Smooth muscle cell (in vitro differentiated cells): ENCODE measurements around the gene ADAM15. TPM values are rescaled to one million over a fixed set of nuclear protein-coding genes. Genes with fewer than 3 reads are reported as not detected.

Experiments
- DNase-seq: peaks from one replicate; lab custom pipeline; 2025; ENCODE audit not compliant: unreplicated experiment; lab: John Stamatoyannopoulos, UW
- H2AFZ ChIP-seq: fragments of 200-600 bp; sonication (generic); 2 replicates; pipeline ENCODE4 v1.6.0; 2016; ENCODE audit warnings: antibody characterized with exemption, low read depth, mild to moderate bottlenecking
- H3F3A ChIP-seq: fragments of 200-600 bp; sonication (generic); 2 replicates; pipeline ENCODE4 v1.6.0; 2017; ENCODE audit warnings: antibody characterized with exemption, low read depth
- H3K27ac ChIP-seq: fragments of 200-600 bp; sonication (generic); 2 replicates; pipeline ENCODE4 v1.5.1; 2016; ENCODE audit warnings: low read depth, mild to moderate bottlenecking
- H3K27me3 ChIP-seq: fragments of 200-600 bp; sonication (generic); 2 replicates; pipeline ENCODE4 v1.6.1; 2016; ENCODE audit warnings: low read depth, mild to moderate bottlenecking
- H3K36me3 ChIP-seq: fragments of 200-600 bp; sonication (generic); 2 replicates; pipeline ENCODE4 v1.5.1; 2016; ENCODE audit warnings: low read depth
- H3K4me1 ChIP-seq: fragments of 200-600 bp; sonication (generic); 2 replicates; pipeline ENCODE4 v1.5.1; 2016; ENCODE audit warnings: low read depth
- H3K4me2 ChIP-seq: fragments of 200-600 bp; sonication (generic); 2 replicates; pipeline ENCODE4 v1.6.0; 2016; ENCODE audit warnings: mild to moderate bottlenecking
- H3K4me3 ChIP-seq: fragments of 200-600 bp; sonication (generic); 2 replicates; pipeline ENCODE4 v1.5.1; 2016; ENCODE audit warnings: mild to moderate bottlenecking
- H3K79me2 ChIP-seq: fragments of 200-600 bp; sonication (generic); 2 replicates; pipeline ENCODE4 v1.6.0; 2016; ENCODE audit warnings: low read depth, mild to moderate bottlenecking
- H3K9ac ChIP-seq: fragments of 200-600 bp; sonication (generic); 2 replicates; pipeline ENCODE4 v1.6.0; 2016; ENCODE audit warnings: low read depth
- H3K9me3 ChIP-seq: fragments of 200-600 bp; sonication (generic); replicated peaks from 2 replicates; pipeline ENCODE4 v1.5.1; 2016; ENCODE audit warnings: low read depth
- H4K20me1 ChIP-seq: fragments of 200-600 bp; sonication (generic); 2 replicates; pipeline ENCODE4 v1.6.0; 2016; ENCODE audit warnings: low read depth
- CTCF ChIP-seq: fragments of 200-600 bp; sonication (generic); IDR thresholded peaks from 2 replicates; pipeline ENCODE4 v1.5.1; 2017; ENCODE audit warnings: borderline replicate concordance, mild to moderate bottlenecking, antibody characterized with exemption; ENCODE audit not compliant: insufficient read depth, poor library complexity, severe bottlenecking
- WGBS: methylation state at CpG from one replicate; pipeline ENCODE4 v1.1.7; 2016; ENCODE audit warnings: low lambda C conversion rate; 5-methylcytosine and 5-hydroxymethylcytosine counted together
- polyA plus RNA-seq: library from polyadenylated mRNA; unstranded; fragments of >200 nt; fragmentation: Nextera tagmentation; extraction: Ambion mirVana; gene quantifications from 2 replicates; pipeline ENCODE4 v1.2.1, GENCODE V29; 2016
- total RNA-seq: library from RNA; depleted of rRNA; stranded (reverse); fragments of >200 nt; gene quantifications from 2 replicates; pipeline ENCODE4 v1.2.3, GENCODE V29; 2014

The ADAM15 gene
- total and polyA plus RNA-seq, 2 experiments from 2014 or later, result 41.2 to 45.4 TPM

DNA sequence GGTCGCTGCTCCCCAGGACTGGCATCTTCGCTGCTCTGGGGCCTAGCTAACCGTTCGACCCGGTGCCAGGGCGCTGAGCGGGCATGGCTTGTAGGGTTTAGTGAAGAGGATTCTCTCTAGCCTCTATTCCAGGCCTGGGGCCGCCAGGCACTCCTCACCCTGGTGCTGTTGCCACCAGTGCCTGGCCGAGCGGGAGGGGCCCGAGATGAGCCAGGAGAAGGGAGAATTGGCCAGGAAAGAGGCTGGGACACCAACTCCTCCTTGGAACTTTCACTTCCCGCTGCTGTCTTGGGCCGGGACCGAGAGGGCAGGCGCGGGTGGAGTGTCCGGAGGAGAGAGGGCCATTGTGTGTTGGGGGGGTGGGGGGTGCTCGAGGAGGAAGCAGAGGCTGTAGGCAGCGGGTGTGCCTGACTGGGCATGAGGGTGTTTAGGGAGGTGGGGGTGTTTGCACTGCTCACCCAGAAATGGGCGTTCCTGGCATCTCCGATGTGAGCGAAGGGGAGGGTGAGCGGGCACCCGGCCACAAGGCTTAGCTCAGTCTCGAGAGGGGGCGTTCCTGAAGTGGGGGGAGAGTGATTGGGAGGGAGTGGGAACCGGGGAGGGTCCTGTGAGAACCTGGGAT lies 772 bp downstream of the ADAM15 start:
- Histone ChIP-seq H3K4me3 (peak overlapping the region; percentile 85), H3K27ac (no peak overlapping the region), H2AFZ (peak overlapping the region; percentile 90), H3K9me3 (no peaks in the 10 kb centered on the region), H3K4me1 (peaks cover 21% of the 10 kb centered on the region), H4K20me1 (no peaks in the 10 kb centered on the region), H3K9ac (no peak overlapping the region), H3K4me2 (peak overlapping the region; percentile 90), H3K27me3 (peaks cover 5% of the 10 kb centered on the region), H3K36me3 (no peaks in the 10 kb centered on the region), H3K79me2 (no peaks in the 10 kb centered on the region), H3F3A (peaks cover 9% of the 10 kb centered on the region)
- peak; percentile 38 for DNase-seq
- WGBS, result 10% methylated on average over 21 of the region's 27 CpGs
- TF ChIP-seq CTCF, result no peak

DNA sequence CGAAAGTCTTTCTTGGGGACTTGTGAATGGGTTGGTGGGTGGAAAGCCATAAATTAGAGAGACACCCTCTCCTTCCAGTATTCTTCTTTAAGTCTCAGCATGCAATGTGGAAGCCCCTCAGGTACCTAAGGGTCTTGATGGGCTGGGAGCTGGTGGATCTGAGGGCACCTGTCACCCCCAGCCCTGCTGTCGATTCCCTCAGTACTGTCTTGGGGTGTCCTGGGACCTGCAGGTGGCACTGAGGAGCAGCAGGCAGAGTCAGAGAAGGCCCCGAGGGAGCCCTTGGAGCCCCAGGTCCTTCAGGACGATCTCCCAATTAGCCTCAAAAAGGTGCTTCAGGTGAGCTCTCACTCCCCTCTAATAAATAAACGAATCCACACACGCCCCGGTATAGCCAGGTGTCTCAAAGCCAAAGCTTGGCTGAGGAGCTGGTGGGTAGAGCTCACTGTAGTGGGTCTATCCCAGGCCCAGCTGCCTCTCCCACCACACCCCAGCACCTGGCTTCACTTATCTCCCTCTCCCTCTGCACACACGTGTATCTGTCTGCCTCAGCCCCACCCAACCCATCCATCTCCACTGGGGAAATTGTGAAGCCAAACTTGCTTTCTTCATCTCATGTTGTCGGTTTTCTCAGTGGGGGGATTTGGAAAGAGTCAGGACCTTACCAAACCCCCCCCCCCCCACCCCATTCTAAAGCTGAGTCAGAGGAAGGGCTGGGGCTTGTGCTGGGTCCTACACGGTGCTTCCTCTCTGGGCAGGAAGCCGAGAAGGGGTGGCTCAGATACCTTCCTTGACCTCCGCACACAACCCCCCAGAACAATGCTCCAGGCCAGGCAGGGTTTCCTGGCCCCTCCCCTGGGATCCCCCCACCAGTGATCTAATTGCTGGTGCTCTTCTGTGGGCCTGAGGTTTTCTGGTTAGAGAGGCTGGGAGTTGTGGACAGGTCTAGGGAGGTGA lies 1.6 kb downstream of the ADAM15 start:
- Histone ChIP-seq H3K79me2 (no peaks in the 10 kb centered on the region), H3K9ac (no peak overlapping the region), H3K4me1 (peaks cover 21% of the 10 kb centered on the region), H4K20me1 (no peaks in the 10 kb centered on the region), H3F3A (peaks cover 9% of the 10 kb centered on the region), H2AFZ (no peak overlapping the region), H3K9me3 (no peaks in the 10 kb centered on the region), H3K4me2 (peak overlapping the region; percentile 90), H3K4me3 (peak overlapping the region; percentile 85), H3K27me3 (peaks cover 5% of the 10 kb centered on the region), H3K36me3 (no peaks in the 10 kb centered on the region), H3K27ac (no peak overlapping the region)
- no peak for TF ChIP-seq CTCF
- no peak for DNase-seq
- WGBS, result 84% methylated on average over 12 of the region's 12 CpGs

GRCh38 chr1:155053531-155054105 lies 2.5 kb downstream of the ADAM15 start:
- H3K4me2 ChIP-seq, result no peak overlapping the region

More at GRCh38 chr1:155053531-155054105, 2.5 kb downstream of the ADAM15 start:
- DNase-seq, result no peak
- no peak for TF ChIP-seq CTCF
- Histone ChIP-seq H3K4me3 (no peak overlapping the region), H3K9ac (no peak overlapping the region), H3K9me3 (no peaks in the 10 kb centered on the region), H3K27ac (no peak overlapping the region), H2AFZ (no peak overlapping the region), H3K36me3 (no peaks in the 10 kb centered on the region), H3F3A (peaks cover 9% of the 10 kb centered on the region), H4K20me1 (no peaks in the 10 kb centered on the region), H3K27me3 (peaks cover 5% of the 10 kb centered on the region), H3K79me2 (no peaks in the 10 kb centered on the region), H3K4me1 (peaks cover 21% of the 10 kb centered on the region)
- 77% methylated on average over 7 of the region's 7 CpGs for WGBS
